GM18505 (cell line): ENCODE results near the gene PPP1R1B.

Experiments used
- ATAC-seq: cut with Tn5 transposase; IDR thresholded peaks from one replicate; pipeline ENCODE4 v1.9.1; 2021; ENCODE audit not compliant: unreplicated experiment
- POLR2A ChIP-seq: IDR thresholded peaks from 4 replicates; pipeline ENCODE4 v1.6.1; 2011; ENCODE audit warnings: borderline replicate concordance; ENCODE audit not compliant: insufficient read depth, insufficient read length; ENCODE audit errors: extremely low read depth

The PPP1R1B gene

GRCh38 chr17:39665642-39666224, 39.0 kb downstream of the PPP1R1B start:
- no peak for TF ChIP-seq POLR2A
- ATAC-seq: no peak

DNA sequence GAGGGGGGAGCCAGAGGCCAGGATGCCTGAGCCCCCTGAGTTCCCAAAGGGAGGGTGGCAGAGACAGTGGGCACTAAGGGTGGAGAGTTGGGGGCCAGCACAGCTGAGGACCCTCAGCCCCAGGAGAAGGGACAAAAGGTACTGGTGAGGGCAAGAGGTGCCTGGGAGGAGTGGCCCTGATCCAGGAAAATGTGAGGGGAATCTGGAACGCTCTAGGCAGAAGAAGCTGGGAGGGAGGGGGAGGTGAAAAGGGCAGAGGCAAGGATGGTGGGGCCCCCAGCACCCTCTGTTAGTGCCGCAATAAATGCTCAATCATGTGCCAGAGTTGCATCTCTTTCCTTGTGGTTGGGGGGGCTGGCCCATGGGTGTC, 39.5 kb downstream of the PPP1R1B start:
- ATAC-seq: no peak
- no peak for TF ChIP-seq POLR2A

DNA sequence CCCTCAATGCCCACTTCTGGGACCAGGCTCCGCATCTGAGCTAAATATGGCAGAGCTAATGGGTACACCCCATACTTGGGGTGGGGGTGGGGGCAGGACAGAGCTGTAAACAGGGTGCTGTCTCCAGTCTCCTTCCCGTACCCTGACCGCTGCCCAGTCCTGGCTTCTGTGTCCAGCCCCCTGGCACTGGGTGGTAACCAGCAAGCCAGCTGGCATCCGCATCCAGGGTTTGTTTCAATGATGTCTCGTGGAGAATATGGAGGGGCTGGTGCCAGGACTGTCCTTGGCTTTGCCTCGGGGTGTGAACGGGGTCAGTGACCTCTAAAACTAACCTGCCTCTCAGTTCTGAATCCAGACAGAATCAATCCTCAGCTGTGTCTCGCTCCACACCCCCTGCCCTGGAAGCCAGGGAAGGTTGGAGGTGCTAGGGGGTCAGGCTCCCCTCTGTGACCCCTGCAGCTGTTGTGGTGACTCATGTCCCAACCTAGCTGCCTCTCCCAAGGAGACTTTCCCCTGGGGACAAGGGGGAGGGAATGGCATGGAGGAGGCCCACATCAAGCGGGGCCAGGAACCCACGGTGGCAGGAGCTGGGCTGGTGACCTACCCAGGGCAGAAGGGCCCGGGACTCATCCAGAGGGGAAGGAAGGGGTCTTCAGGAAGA, 40.0 kb downstream of the PPP1R1B start:
- TF ChIP-seq POLR2A: no peak
- ATAC-seq: no peak

GRCh38 chr17:39667262-39667944, 40.7 kb downstream of the PPP1R1B start:
- ATAC-seq: no peak

DNA sequence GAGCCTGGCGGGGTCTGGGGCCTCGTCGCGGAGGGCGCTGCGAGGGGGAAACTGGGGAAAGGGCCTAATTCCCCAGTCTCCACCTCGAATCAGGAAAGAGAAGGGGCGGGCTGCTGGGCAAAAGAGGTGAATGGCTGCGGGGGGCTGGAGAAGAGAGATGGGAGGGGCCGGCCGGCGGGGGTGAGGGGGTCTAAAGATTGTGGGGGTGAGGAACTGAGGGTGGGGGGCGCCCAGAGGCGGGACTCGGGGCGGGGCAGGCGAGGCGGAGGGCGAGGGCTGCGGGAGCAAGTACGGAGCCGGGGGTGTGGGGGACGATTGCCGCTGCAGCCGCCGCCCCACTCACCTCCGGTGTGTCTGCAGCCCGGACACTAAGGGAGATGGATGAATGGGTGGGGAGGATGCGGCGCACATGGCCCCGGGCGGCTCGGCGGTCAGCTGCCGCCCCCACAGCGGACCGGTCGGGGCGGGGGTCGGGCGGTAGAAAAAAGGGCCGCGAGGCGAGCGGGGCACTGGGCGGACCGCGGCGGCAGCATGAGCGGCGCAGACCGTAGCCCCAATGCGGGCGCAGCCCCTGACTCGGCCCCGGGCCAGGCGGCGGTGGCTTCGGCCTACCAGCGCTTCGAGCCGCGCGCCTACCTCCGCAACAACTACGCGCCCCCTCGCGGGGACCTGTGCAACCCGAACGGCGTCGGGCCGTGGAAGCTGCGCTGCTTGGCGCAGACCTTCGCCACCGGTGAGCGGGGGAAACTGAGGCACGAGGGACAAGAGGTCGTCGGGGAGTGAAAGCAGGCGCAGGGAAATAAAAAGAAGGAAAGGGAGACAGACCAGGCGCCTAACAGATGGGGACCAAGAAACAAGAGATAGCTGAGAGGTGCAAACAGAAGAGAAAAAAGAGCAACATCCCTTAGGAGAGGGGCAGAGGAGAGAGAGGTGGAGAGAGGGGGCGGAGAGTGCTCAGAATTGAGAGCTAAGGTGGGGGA, 41.5 kb downstream of the PPP1R1B start, which contains the start of gene PNMT:
TSS of gene PNMT (plus strand) at position 509 of the 980 bp plus-strand sequence. CDS start at position 532, 23 bp downstream.
- no peak for TF ChIP-seq POLR2A
- no peak for ATAC-seq

More at GRCh38 chr17:39667262-39667944, 40.7 kb downstream of the PPP1R1B start:
- TF ChIP-seq POLR2A: no peak

DNA sequence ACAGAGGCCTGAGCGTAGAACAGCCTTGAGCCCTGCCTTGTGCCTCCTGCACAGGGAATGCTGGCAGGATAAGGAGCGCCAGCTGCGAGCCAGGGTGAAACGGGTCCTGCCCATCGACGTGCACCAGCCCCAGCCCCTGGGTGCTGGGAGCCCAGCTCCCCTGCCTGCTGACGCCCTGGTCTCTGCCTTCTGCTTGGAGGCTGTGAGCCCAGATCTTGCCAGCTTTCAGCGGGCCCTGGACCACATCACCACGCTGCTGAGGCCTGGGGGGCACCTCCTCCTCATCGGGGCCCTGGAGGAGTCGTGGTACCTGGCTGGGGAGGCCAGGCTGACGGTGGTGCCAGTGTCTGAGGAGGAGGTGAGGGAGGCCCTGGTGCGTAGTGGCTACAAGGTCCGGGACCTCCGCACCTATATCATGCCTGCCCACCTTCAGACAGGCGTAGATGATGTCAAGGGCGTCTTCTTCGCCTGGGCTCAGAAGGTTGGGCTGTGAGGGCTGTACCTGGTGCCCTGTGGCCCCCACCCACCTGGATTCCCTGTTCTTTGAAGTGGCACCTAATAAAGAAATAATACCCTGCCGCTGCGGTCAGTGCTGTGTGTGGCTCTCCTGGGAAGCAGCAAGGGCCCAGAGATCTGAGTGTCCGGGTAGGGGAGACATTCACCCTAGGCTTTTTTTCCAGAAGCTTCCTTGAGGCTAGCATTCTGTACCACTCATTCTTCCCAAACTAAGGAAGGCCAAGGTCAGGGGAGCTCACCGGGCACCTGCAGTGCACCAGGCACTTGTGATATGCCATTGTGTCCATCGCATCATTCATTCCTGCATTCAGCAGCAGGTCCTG, 43.4 kb downstream of the PPP1R1B start:
- no peak for ATAC-seq
- TF ChIP-seq POLR2A: no peak

GRCh38 chr17:39670746-39671145, 44.0 kb downstream of the PPP1R1B start:
- ATAC-seq: no peak
- TF ChIP-seq POLR2A: no peak

DNA sequence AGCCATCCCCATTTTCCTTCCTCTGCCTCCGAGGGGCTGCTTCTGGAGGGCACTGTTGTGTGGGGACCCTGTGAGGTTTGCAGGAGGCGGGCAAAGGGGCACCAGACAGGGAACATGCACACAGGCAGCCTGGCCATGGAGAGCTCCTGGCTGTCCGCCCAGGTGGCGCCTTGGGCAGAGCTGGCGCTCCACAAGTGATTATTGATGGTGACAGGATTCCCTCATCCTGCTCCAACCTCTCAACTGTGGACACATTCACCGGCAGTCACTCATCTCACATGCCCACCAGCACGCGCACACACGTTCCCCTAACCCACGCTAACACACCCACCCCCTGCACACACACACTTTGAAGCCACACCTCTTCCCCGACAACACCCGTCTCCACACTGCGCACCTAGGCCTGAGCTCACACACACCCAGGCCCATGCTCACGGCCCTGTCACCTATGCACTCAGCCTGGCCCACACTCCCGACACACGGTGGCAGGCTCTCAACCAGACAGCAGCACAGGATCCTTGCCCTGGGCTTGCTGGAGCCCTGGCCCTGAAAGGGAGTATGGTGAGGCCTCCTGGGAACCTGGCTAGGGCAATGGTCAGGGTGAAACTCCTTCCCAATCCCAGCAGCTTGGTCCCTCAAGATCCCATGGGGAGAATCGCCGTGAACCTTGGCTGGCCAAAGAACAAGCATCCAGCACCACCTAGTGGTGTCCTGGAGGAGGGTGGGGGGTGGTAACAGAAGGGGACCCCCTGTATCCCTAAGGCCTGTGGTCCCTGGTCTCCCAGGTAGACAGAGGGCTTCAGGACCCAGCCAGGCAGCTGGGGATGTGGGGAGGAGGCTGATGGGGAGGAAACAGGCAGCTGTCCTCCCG, 45.1 kb downstream of the PPP1R1B start:
- no peak for ATAC-seq
- TF ChIP-seq POLR2A: no peak

- no peak for ATAC-seq
- no peak for TF ChIP-seq POLR2A
Observed at GRCh38 chr17:39672522-39673334, 46.0 kb downstream of the PPP1R1B start.

- TF ChIP-seq POLR2A: no peak
- no peak for ATAC-seq
Observed at GRCh38 chr17:39673335-39674081, 46.8 kb downstream of the PPP1R1B start.

- no peak for ATAC-seq
- TF ChIP-seq POLR2A: no peak
Observed at GRCh38 chr17:39674179-39674578, 47.4 kb downstream of the PPP1R1B start.
